K562 (cell line): ENCODE results near the gene MAPK8IP1. TPM values are rescaled to one million over a fixed set of nuclear protein-coding genes. Genes with fewer than 3 reads are reported as not detected.

Source experiments
- ADNP ChIP-seq: fragments of 200-800 bp; sonication (Bioruptor generic); IDR thresholded peaks from 2 replicates; pipeline ENCODE4 v1.6.1; 2016; ENCODE audit warnings: missing genetic modification characterization, missing compliant biosample characterization
- BACH1 ChIP-seq: fragments of 200-800 bp; sonication (Bioruptor generic); IDR thresholded peaks from 2 replicates; pipeline ENCODE4 v1.6.1; 2016; ENCODE audit warnings: missing genetic modification characterization, missing compliant biosample characterization
- CSDE1 ChIP-seq, 2 experiments: fragments of 450-650 bp; IDR thresholded peaks; 2 replicates each; pipeline ENCODE4 v1.6.1; 2016; ENCODE audit warnings: mild to moderate bottlenecking in 1 of 2
- GTF2A2 ChIP-seq: IDR thresholded peaks from 2 replicates; pipeline ENCODE4 v1.6.1; 2016; ENCODE audit warnings: mild to moderate bottlenecking, missing genetic modification characterization, missing compliant biosample characterization
- HES1 ChIP-seq: fragments of 450-650 bp; IDR thresholded peaks from 2 replicates; pipeline ENCODE4 v1.6.1; 2016; ENCODE audit warnings: low read depth, mild to moderate bottlenecking, moderate library complexity
- HMG20A ChIP-seq: fragments of 450-650 bp; formaldehyde crosslinking; conservative IDR thresholded peaks from 2 replicates; pipeline ENCODE4 v1.4.0; 2020; ENCODE audit warnings: mild to moderate bottlenecking, mixed read lengths
- IFI16 ChIP-seq: fragments of 250-450 bp; sonication (Bioruptor Pico); IDR thresholded peaks from 2 replicates; pipeline ENCODE4 v2.1.2; 2022; ENCODE audit warnings: mild to moderate bottlenecking, inconsistent platforms
- KLF16 ChIP-seq: IDR thresholded peaks from 2 replicates; pipeline ENCODE4 v1.6.1; 2016; ENCODE audit warnings: antibody characterized with exemption
- LARP7 ChIP-seq: fragments of 450-650 bp; IDR thresholded peaks from 2 replicates; pipeline ENCODE4 v1.6.1; 2016
- MXI1 ChIP-seq: IDR thresholded peaks from 2 replicates; pipeline ENCODE4 v1.6.1; 2011; ENCODE audit warnings: low read depth, mild to moderate bottlenecking, improper control_type of control experiment, low read length
- NFE2L1 ChIP-seq: fragments of 450-650 bp; IDR thresholded peaks from 2 replicates; pipeline ENCODE4 v1.6.1; 2016; ENCODE audit warnings: missing genetic modification characterization, low read depth, mild to moderate bottlenecking, missing compliant biosample characterization, moderate library complexity, borderline replicate concordance
- RBBP5 ChIP-seq: fragments of 200-600 bp; sonication (generic); IDR thresholded peaks from 2 replicates; pipeline ENCODE4 v1.6.1; 2012; ENCODE audit warnings: borderline replicate concordance, mild to moderate bottlenecking, low read length, control low read depth, inconsistent platforms; ENCODE audit not compliant: insufficient read depth, poor library complexity, severe bottlenecking
- RNF219 ChIP-seq: fragments of 250-450 bp; sonication (Bioruptor Pico); IDR thresholded peaks from 2 replicates; pipeline ENCODE4 v1.5.0; 2022; ENCODE audit warnings: mild to moderate bottlenecking
- TEAD4 ChIP-seq, 2 experiments: sonication (generic) in 1 of 2; formaldehyde crosslinking in 1 of 2; IDR thresholded peaks; 2 replicates each; pipeline versions ENCODE4 v1.6.1 to v1.8.0; 2012 to 2022; ENCODE audit warnings: borderline replicate concordance in 1 of 2, inconsistent platforms in 1 of 2, low read length in 1 of 2, mild to moderate bottlenecking in 1 of 2, missing genetic modification reagents in 1 of 2
- XRCC4 ChIP-seq: IDR thresholded peaks from one replicate; pipeline ENCODE4 v1.6.1; 2011; ENCODE audit not compliant: insufficient read depth, insufficient read length; ENCODE audit errors: extremely low read depth
- ZBTB12 ChIP-seq: fragments of 250-450 bp; sonication (Bioruptor Pico); IDR thresholded peaks from 2 replicates; pipeline ENCODE4 v1.4.0; 2020
- ZNF239 ChIP-seq: fragments of 250-450 bp; sonication (Bioruptor Pico); IDR thresholded peaks from 2 replicates; pipeline ENCODE4 v1.4.0; 2020; ENCODE audit warnings: mild to moderate bottlenecking
- ZSCAN29 ChIP-seq: fragments of 450-650 bp; IDR thresholded peaks from 2 replicates; pipeline ENCODE4 v1.6.1; 2017
- polyA plus RNA-seq, 8 experiments: library from polyadenylated mRNA; depleted of rRNA in 4 of 8; stranded (reverse) in 5 of 8; unstranded in 3 of 8; fragments of >200 nt; fragmentation: Nextera tagmentation in 2 of 8; fragmentation: Illumina TruSeq in 1 of 8; extraction: Ambion mirVana in 2 of 8; extraction: Trizol in 1 of 8; gene quantifications; 2 replicates each; pipeline versions ENCODE4 v1.2.1 to v1.2.3, GENCODE V29; 2011 to 2014; ENCODE audit warnings: inconsistent platforms in 1 of 8, missing spikeins in 1 of 8
- total RNA-seq, 7 experiments: library from RNA; depleted of rRNA in 6 of 7; stranded (reverse); fragments of >200 nt in 6 of 7; fragmentation: Illumina TruSeq in 2 of 7; extraction: Trizol in 2 of 7; gene quantifications; 2 replicates each; pipeline versions ENCODE4 v1.2.1 to v1.2.3, GENCODE V29; 2011 to 2021; ENCODE audit warnings: low replicate concordance in 1 of 7
- TF ChIP-seq, protein P1 (sequence below): fragments of 450-650 bp; IDR thresholded peaks from 2 replicates; pipeline ENCODE4 v1.6.1; 2018; ENCODE audit warnings: mild to moderate bottlenecking, low read depth; ENCODE audit not compliant: partially characterized antibody
- TF ChIP-seq, protein P2 (sequence below): fragments of 200-800 bp; sonication (Bioruptor generic); IDR thresholded peaks from 2 replicates; pipeline ENCODE4 v1.6.1; 2017; ENCODE audit warnings: missing genetic modification characterization, missing compliant biosample characterization

The MAPK8IP1 gene
- total and polyA plus RNA-seq, 9 of the 15 experiments (the other 6 are each of a cell fraction or from before 2014, with no cell fraction given) = 0.13 to 6.9 (median 2.5) TPM

- no peak for TF ChIP-seq RNF219
- no peak for TF ChIP-seq LARP7
- TF ChIP-seq GTF2A2 = no peak
- no peak for TF ChIP-seq BACH1 (tag)
- TF ChIP-seq ZBTB12 (CRISPR knock-in tag) = peak; percentile 40; the same call in 1 of the 2 replicates
- TF ChIP-seq ZSCAN29 = no peak
- TF ChIP-seq XRCC4 = no peak
- TF ChIP-seq, protein P1, sequence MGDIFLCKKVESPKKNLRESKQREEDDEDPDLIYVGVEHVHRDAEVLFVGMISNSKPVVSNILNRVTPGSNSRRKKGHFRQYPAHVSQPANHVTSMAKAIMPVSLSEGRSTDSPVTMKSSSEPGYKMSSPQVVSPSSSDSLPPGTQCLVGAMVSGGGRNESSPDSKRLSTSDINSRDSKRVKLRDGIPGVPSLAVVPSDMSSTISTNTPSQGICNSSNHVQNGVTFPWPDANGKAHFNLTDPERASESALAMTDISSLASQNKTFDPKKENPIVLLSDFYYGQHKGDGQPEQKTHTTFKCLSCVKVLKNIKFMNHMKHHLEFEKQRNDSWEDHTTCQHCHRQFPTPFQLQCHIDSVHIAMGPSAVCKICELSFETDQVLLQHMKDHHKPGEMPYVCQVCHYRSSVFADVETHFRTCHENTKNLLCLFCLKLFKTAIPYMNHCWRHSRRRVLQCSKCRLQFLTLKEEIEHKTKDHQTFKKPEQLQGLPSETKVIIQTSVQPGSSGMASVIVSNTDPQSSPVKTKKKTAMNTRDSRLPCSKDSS = no peak
- TF ChIP-seq, protein P2, sequence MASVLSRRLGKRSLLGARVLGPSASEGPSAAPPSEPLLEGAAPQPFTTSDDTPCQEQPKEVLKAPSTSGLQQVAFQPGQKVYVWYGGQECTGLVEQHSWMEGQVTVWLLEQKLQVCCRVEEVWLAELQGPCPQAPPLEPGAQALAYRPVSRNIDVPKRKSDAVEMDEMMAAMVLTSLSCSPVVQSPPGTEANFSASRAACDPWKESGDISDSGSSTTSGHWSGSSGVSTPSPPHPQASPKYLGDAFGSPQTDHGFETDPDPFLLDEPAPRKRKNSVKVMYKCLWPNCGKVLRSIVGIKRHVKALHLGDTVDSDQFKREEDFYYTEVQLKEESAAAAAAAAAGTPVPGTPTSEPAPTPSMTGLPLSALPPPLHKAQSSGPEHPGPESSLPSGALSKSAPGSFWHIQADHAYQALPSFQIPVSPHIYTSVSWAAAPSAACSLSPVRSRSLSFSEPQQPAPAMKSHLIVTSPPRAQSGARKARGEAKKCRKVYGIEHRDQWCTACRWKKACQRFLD (CRISPR knock-in tag) = no peak
- TF ChIP-seq IFI16 (CRISPR knock-in tag) = no peak
- no peak for TF ChIP-seq HMG20A (CRISPR knock-in tag)
- TF ChIP-seq ZNF239 (CRISPR knock-in tag) = no peak
- TF ChIP-seq RBBP5 = peak; percentile 63
- TF ChIP-seq MXI1 = no peak; the same call in 1 of the 2 replicates
- no peak for TF ChIP-seq CSDE1 (IDR thresholded peaks at IDR 0.05)
- TF ChIP-seq TEAD4 (IDR thresholded peaks at IDR 0.05; ENCODE audit: low read length) = no peak
- no peak for TF ChIP-seq TEAD4 (CRISPR knock-in tag; IDR thresholded peaks at IDR 0.05; ENCODE audit: borderline replicate concordance)
- no peak for TF ChIP-seq KLF16
- no peak for TF ChIP-seq NFE2L1 (tag)
- no peak; the same call in 1 of the 2 replicates for TF ChIP-seq HES1
- TF ChIP-seq ADNP (tag) = no peak
Observed at GRCh38 chr11:45917623-45918330, 32.3 kb downstream of the MAPK8IP1 start, which contains the start of gene PEX16 (continued).
